GM12872 (cell line): ENCODE measurements around the gene PROSER3.

Source experiments
- TF ChIP-seq, protein P1 (sequence below): IDR thresholded peaks from 3 replicates; pipeline ENCODE4 v1.5.1; 2011; ENCODE audit warnings: low read depth, mild to moderate bottlenecking, low read length, moderate library complexity; ENCODE audit not compliant: insufficient read depth

Gene PROSER3

DNA sequence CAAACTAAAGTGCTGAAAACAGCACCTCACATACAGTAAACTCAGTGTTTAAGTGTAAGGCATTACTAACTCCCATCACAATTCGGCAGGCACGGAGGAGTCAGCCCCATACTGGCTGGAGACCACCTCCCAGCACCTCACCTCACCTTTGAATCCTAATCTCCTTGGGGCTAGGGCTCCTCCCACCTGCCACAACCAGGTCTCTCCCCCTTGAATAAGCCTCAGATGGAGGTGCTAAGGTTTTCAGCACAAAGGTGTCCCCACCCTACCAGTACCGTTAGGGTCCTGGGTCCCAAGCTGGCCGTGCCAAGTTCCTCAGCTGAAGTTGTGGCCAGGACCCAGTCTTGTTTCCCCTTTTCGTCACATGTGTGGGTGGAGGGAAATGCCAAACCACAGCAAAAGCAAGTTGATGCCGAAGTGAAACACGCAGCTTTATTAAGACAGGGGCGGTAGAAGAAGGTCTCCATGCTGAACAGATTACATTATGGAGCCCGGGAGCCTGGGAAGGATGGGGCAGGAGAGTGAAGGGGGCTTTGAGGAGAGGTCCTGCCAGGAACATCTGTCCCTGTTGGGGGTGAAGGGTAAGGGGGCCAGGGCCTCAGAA lies 15.8 kb upstream of the PROSER3 start, which contains the start of gene IGFLR1:
TSS of gene IGFLR1 (minus strand) at position 332 of the 604 bp plus-strand sequence. CDS start 1,272 bp downstream, outside the sequence.
- TF ChIP-seq, protein P1, sequence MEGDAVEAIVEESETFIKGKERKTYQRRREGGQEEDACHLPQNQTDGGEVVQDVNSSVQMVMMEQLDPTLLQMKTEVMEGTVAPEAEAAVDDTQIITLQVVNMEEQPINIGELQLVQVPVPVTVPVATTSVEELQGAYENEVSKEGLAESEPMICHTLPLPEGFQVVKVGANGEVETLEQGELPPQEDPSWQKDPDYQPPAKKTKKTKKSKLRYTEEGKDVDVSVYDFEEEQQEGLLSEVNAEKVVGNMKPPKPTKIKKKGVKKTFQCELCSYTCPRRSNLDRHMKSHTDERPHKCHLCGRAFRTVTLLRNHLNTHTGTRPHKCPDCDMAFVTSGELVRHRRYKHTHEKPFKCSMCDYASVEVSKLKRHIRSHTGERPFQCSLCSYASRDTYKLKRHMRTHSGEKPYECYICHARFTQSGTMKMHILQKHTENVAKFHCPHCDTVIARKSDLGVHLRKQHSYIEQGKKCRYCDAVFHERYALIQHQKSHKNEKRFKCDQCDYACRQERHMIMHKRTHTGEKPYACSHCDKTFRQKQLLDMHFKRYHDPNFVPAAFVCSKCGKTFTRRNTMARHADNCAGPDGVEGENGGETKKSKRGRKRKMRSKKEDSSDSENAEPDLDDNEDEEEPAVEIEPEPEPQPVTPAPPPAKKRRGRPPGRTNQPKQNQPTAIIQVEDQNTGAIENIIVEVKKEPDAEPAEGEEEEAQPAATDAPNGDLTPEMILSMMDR, result no peak

DNA sequence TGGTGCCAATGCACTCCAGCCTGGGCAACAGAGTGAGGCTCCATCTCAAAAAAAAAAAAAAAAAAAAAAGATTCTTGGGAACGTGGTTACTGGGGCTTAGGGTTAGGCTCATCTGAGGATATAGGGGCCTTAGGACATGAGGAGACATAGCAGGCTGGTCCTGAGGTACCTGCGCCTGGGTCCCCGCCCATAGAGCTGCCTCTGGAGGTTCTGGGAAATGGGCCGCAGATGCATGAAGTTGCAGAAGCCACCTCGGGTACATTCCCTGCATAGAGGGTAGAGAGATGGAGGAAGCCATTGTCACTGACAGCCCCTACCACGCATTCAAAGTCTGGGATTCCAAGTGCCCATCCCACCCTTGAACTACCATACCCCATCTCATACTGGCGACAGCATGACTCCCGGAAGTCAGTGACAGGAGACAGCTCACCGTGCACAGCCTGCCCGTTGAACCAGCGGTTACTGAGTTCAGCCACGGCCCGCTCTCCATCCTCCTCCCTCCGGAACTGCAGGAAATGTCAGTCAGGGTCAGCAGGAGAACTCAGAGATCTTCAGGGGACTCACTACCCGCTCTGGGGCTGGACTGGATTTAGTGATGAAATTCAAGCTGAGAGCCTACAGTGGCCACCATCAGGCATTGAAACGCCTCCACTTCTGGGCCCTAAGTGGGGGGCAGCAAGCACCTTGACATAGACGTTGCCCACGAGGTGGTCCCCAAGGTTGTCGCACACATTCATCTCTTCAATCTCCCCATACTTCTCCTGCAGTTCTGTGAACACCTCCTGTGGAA lies 14.1 kb upstream of the PROSER3 start:
- TF ChIP-seq, protein P1, result no peak

DNA sequence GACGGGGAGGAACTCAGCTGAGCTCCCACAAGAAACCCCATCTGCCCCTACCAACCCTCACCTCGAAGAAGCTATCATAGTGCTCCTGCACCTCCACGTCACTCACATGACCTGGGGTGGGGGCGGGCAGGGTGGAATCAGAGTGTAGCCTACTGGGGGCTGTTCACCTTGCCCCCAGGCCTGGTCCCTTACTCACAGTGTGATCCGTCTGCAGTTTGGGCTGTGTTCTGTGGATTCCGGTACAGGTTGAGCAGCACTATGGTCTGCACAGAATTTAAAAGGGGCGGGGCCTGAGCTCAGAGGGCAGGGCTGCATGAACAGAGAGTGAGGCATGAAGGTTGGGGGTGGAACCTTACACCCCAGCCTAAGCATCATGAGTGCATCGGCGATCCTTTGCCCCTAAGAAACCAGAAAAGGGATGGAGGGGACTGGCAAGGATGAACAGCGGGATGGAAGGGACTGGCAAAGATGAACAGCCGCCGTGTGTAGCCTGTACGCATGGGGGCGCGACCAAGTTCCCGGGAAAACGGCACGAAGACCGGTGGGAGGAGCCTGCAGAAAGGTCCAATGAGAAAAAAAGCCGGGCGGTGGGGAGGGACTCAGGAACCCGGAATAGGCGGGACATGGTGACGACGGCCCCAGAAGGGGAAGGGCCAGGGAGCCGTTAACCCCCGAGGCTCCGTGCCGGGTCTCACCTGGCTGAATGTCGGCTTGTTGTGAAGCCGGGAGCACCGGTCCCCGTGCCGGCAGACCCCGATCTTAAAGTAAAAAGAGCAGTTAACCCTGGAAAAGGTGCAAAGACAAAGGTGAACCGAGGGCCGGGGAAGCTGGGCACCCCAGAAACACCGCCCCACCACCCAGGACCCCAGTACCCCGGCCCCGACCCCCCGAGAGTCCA lies 13.3 kb upstream of the PROSER3 start:
- TF ChIP-seq, protein P1, result peak; percentile 22; the same call in 1 of the 3 replicates

DNA sequence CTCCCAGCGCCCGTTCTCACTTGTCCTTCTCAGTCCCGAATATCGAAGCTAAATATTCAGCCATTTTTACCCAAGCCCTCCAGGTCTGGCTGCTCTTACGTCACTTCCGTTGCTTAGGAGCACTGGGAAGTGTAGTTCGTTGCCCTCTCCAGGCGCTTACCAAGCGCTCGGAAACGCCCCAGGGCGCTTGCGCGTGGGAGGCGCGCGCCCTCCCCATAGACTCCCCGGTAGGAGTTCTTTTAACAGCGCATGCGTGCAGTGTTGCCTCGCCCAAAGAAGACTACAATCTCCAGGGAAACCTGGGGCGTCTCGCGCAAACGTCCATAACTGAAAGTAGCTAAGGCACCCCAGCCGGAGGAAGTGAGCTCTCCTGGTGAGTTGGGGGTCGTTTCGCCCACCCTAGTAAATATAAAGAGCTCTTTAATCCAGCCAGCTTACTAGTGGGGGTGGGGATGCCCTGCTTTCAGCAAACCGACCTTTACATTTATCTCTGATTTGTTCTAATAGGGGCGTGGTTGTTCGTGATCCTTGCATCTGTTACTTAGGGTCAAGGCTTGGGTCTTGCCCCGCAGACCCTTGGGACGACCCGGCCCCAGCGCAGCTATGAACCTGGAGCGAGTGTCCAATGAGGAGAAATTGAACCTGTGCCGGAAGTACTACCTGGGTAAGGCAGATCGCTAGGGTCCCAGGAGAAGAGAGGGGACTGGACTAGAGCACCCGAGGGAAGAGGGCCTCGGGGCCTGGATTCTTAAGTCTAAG lies 12.5 kb upstream of the PROSER3 start, which contains the start of the genes PSENEN and U2AF1L4:
TSS of gene PSENEN (plus strand) at position 324 of the 759 bp plus-strand sequence. CDS start at position 604, 280 bp downstream.
TSS of gene U2AF1L4 (minus strand) at position 91 of the 759 bp plus-strand sequence. CDS start at position 64, 27 bp downstream.
- TF ChIP-seq, protein P1, result no peak

DNA sequence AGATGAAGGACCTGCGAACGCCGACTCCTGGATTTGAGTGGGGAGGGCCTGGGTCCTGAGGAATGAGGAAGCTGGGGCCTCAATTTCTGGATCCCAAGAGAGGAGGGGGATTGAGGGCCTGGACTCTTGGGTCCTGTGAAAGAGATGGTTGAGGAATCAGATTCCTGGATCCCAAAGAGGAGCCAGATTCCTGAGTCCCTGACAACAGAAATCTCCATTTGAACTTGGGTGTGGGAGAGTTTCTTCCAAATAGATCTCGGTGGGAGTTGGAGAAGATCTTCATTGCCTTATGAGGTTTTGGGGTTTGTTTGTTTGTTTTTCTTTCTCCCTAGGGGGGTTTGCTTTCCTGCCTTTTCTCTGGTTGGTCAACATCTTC lies 11.9 kb upstream of the PROSER3 start:
- TF ChIP-seq, protein P1, result no peak

DNA sequence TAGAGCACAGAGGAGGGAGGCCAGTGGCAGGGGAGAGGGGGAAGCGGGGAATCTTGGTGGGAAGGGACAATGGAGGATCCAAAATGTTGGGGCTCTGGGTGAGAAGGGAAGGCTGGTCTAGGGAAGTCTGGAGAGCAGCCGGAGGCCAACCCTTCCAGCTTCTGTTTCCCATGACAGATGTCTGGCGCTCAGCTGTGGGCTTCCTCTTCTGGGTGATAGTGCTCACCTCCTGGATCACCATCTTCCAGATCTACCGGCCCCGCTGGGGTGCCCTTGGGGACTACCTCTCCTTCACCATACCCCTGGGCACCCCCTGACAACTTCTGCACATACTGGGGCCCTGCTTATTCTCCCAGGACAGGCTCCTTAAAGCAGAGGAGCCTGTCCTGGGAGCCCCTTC lies 11.4 kb upstream of the PROSER3 start:
- TF ChIP-seq, protein P1, result no peak
